ENCODE measurements around the gene CSH1.
"Not testable (repeated sequence)": the region's sequence is repeated elsewhere in the genome, so short reads cannot be mapped to it uniquely, and the experiment has no call there.

CSH1 gene

DNA sequence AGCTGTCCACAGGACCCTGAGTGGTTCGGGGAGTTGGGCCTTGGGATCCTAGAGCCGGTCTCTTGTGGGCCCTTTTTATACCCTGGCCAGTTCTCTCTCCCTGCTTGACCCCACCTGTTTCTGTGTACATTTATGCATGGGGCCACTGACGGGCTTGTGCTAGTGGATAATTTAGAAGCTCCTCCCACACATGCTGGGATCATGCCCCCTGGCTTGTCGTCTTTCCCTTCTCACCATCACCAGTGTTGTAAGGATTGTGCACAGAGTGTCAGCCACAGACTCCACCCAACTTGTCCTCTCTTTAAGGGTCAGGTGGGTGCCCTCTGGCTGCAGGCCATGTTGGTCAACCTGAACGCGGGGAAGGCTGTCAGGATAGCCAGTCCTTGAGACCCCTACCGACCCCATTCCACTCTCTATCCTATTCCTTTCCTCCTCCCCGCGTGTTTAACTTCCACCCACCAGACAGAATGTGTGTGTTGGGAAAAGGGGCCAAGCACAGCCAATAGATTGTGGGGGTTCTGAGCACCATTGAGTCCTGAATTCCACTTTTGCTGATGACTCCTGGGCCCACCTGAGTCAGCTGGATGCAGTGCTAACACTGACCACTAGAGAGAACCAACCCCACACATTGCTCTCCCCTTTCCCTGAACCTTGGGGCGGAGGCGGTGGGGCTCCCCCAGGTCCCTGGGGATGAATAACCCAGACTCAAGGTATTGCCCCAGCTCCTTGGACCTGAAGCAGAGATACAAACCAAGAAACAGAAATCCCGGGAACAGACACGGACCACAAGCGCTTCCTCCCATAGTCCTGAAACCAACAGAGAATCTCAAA lies at the start of gene CSH1:
CSH1 (minus strand) TSS at position 51 of the 831 bp plus-strand sequence. CDS start 63 bp downstream, outside the sequence.
- DNase-seq: not testable (repeated sequence)

DNA sequence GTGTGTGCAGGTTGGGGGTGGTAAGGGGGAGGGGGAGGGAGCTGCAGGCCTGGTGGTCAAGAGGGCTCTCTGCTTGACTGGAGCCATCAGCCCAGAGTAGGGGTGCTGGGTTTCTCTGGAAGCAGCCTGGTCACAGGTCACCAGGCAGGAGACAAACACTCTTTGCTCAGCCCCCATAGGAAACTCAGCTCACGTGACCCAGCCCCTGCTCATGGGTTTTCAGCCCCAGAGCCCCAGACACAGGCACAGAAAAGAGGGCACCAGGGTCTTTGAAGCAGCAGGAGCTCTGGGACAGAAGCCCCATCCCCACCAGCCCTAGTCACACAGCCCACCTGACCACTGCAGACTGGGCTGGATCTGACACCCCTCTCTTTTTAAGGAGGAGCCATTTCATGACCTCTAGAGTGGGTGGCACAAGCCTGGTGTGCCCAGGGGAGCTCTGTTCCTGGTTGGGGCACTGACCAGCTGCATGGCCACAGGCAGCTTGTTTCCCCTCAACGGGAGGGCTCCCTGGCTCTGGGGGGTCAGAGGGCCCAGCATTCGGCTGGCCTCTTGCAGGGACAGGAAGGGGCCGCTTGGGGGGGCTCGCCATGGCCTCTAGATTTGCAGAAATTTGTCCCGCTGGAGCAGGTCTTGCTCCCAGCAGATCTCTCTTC lies 49.5 kb upstream of the CSH1 start:
- no peak for DNase-seq

DNA sequence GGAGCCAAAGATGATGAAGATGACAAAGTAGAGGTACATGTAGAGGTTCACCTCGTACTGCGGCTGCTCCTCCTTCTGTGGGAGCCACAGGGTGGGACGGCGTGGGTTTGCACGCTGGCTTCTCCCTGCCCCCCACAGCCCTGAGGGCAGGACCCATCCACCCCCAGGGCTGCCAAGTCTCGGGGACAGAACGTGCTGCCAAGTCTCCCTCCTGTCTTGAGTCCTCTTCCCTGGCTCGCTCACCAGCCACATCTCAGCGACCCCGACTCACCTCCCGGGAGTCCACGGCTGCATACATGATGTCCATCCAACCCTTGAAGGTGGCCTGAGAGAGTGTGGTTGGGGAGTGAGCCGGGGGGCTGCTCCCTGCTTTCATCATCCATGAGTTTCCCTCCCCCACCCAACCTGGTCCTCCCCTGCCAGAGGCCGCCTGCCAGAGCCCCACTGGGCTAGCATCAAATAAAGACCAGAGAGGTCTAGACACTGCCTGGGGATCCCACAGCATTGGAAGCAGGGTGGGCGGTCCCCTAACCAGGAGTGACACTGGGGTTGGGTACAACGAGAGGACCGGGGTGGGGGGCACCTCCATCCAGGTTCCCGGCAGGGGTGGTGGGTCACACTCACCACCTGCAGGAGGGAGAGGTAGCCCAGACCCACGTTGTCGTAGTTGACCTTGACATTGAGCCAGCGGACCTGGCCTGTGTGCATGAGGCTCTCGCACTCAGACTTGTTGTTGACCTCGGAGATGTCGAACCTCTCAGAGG lies 48.5 kb upstream of the CSH1 start:
- no peak for DNase-seq

DNA sequence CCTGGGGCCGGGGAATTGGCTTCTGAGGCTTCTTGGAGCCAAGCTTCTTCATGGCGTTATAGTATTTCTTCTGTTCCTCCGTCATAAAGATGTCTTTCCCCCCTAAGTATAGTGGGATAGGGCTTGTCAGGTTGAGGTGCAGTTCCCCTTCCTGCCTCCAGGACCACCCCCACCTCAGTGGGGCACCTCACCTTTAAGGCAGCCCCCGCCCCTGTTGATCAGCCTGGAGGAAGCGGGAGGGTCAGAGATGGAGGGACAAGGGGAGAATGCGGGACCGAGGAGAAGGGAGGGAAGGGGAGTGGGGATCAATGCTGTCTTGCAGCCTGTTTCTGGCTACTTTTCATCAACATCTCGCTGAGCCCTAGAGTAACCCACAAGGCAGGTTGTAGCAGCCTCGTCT lies 47.4 kb upstream of the CSH1 start:
- no peak for DNase-seq

DNA sequence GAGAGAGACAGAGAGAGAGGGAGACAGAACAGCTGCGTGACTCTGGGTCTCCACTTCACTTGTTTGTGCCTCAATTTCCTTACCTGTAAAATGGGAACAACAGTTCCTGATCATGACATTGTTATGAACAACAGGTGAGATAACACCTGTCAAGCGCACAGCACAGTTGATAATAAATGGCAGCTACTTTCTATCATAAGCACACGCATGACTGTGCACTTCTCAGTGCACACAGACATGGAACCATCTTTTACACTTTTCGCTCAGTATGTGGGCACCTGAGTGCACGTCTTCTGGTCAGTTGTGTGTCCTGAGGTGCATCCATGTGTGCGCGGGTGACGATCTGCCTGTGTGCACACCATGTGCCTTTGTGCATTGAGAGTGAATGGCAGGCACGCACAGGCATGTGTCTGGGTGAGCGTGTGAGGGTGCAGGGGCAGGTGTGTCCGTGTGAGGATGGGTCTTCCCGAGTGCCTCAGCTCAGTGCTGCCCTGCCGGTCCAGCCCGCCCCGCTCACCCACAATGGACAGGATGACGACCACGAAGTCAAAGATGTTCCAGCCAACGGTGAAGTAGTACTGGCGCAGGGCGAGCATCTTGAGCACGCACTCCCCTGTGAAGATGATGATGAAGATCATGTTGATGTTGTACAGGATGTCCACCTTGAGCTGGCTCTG lies 46.1 kb upstream of the CSH1 start:
- DNase-seq: no peak

DNA sequence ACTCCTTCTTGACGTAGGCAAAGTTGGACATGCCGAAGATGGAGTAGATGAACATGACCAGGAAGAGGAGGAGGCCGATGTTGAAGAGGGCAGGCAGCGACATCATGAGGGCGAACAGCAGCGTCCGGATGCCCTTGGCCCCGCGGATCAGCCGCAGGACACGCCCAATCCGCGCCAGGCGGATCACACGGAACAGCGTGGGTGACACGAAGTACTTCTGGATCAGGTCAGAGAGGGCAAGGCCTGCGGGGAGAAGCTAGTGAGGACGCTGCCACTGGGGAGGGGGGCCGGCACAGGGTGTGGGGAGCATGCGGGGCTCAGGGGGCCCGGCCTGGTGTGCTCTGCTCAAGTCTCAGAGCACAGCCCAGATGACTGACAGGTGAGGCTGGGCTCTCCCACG lies 45.4 kb upstream of the CSH1 start:
- no peak for DNase-seq

DNA sequence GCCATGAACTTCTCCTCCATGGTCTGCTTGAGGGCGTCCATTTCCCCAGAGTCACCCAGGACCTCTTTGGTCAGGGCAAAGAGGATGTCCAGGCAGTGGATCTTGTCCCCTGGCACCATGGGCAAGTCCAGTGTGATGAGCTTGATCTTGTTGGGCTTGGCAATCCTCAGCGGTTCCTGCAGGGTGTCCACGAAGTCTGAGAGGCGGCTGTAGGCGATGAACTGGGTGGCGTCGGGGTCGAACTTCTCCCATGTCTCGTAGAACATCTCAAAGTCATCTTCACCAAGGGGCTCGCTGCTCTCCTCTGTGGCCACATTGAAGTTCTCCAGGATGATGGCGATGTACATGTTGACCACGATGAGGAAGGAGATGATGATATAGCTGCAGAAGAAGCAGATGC lies 44.8 kb upstream of the CSH1 start:
- no peak for DNase-seq

DNA sequence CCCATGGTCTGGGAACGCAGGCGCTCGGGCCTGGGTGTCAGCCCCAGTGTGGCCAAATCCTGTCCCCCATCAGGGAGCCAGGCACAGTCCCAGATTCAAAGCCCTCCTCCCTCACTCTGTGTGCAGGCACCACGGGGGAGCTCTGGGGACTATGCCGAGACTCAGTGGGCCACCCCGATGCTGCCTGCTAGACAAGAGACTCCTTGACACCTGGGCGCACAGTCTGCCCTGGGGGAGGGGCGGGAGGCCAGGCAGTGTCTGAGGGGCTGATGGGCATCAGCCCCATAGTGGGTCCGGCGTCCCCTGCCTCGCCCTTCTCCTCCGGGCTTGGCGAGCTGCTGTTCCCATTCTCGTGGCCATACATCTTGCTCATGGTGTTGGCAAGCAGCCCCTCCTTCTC lies 44.2 kb upstream of the CSH1 start:
- no peak for DNase-seq

DNA sequence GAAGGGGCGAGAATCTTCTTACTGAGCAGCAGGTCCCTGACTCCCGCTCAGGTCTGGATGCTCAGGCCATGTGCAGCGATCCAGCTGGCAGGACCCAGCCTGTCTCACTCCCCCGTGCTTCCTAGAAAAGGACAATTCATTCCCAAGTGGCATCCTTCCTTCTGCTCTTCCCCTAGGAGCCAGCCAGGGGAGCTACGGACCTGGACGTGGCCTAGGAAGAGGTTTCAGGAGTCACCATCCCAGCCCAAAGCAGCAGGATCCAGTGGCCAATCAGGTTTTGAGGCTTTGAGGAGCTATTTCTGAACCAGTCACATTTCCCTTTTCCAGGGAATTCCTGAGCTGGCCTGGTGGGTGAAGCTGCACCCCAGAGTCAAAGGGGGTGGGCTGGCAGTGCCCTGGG lies 43.5 kb upstream of the CSH1 start:
- no peak for DNase-seq

DNA sequence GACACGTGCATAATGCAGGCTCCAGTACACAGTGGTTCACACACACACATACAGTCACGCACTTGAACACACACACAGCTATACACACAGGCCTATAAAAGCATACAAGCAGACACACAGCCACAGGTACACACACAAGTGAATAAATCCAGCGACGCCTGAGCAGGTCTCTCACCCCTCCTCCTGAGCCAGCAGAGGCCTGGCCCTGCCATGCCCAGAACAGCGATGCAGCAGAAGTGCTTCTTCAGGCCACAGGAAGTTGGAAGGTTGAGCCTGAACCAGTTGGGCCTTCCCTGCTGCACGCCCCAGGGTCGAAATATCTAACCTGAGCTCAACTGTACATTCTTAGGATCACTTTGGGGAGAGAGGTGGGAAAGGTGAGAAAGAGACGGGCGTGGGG lies 43.0 kb upstream of the CSH1 start:
- DNase-seq: no peak

DNA sequence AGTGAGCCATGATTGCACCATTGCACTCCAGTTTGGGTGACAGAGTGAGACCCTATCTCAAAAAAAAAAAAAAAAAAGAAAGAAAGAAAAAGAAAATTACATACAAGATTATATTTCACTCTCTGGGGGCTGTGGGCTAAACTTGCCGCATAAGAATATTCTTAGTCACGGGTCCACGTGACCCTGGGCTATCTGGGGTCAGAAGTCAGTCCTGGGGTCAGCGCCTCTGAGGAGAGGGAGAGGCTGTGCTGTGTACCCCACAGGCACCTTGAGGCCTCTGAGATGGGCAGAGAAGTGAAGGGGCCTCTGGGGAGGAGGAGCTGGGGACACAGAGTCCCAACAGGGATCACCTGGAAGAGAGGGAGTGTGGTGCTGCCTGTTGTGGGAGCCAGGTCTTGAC lies 41.5 kb upstream of the CSH1 start:
- no peak for DNase-seq

DNA sequence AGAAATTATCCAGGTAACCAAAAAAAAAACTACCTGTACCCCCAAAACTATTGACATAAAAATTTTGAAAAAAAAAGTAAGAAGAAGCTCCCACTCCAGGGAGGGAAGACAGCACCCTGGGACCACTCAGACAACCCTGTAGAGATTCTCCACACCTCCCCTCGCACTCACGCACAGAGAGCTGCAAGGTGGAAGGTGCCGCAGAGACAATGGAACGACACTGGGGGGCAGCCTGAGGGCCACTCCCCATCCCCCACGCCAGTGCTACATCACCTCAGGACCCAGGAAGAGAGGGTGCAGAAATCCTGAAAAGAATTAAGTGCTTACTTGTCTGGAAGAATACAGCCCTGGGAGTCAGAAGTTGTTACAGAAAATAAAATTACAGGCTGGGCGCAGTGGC lies 40.9 kb upstream of the CSH1 start:
- no peak for DNase-seq

DNA sequence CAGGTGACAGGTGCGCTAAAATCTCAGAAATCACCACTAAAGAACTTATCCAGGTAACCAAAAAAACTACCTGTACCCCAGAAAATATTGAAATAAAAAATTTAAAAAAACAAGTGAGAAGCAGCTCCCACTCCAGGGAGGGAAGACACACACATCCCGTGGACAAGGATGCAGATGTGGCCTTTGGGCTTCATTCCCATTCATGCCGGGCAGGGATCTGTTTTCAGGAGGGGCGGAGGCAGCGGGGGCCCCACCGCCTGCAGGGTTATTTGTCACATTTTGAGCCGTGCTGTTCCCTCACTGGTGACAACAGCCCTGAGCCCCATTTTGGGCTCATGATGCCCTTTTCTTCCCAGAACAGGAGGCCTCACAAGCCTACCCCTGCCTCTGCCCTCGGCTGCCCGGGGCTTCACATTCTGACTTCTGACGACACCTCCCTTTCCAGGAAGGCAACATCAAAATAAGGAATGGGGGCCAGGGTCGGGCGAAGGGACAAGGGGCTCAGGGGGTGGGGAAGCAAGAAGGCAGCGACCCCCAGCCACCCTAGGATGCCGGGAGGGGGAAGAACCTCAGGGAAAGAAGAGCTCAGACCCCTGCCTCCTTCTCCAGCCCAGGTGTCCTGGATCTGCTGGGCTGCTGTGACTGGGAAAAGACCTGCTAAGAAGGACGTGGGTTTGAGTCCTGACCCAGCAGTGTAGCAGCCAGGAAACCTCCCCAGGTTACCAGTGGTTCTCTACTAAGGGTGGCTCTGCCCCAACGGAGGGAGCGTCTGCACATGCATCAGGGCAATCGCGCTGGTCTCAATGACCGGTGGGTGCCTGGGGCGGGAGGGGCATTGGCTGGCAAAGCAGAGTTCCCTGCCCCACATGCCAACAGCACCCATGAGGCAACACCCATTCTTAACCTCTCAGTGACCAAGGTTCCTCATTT lies 38.1 kb upstream of the CSH1 start:
- no peak for DNase-seq

DNA sequence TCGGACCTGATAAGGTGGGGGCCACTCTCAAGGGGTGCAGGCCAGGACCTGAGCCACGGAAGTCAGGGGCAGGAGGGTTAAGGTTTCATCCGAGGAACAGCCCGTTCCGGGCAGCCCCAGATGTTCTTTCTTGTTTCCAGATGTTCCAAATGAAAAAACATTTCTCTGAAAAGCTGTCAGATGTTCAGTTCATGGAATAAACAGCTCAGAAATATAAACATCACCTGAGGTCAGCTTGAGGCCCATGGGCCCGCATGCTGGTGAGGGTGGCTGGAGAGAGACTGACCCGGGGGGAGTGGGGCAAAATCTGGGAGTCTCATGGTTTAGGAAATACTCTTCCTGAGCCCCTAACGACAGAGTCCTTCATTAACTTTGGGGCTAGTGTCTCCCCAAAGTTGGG lies 37.2 kb upstream of the CSH1 start:
- DNase-seq: no peak

DNA sequence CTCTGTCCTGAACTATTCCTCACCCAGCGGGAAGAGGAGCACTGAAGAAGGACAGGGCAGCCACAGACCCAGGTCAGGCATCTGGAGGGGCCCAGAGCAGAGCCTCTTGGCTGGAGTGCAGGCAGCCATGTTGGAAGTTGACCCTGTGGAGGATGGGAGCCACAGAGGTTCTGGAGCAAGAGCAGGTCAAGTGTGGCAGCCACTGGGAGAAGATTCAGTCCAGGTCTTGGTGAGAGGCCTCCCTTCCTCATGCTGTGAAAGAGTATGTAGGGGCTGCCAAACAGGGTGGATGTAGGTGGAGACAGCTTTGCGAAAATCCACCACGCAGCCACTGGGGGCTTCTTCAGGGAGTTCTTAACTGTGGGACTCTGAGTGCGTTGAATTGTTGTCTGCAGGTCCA lies 36.3 kb upstream of the CSH1 start:
- no peak for DNase-seq

DNA sequence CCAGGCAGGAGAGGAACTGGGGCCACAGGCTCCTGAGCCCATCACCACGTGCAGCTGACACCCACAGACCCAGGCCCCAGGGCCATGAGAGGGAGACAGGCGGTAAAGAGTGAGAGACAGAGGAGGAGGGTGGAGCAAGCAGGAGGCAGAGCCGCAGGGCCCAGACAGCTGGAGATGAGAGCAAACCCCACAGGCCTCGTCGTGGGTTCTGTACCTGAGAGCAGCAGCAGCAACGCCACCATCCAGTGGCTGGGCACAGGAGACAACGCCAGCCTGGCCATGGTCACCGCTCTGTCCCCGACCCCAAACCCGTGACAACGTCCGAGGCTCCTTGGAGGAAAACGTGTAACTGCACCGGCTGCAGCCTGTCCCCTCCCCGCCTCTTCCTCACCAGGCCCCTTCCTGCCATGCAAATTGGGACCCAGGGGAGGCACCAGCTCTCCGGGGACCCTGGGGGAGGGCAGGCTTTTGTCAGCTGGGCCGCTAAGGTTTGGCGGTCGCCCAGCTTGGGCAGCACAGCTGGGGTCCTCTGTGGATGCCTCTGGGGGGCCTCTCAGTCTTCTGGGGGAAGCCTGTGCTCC lies 35.7 kb upstream of the CSH1 start, which contains the start of gene CD79B:
CD79B (minus strand) TSS at position 351 of the 581 bp plus-strand sequence; CDS start at position 281, 70 bp downstream.
- no peak for DNase-seq

DNA sequence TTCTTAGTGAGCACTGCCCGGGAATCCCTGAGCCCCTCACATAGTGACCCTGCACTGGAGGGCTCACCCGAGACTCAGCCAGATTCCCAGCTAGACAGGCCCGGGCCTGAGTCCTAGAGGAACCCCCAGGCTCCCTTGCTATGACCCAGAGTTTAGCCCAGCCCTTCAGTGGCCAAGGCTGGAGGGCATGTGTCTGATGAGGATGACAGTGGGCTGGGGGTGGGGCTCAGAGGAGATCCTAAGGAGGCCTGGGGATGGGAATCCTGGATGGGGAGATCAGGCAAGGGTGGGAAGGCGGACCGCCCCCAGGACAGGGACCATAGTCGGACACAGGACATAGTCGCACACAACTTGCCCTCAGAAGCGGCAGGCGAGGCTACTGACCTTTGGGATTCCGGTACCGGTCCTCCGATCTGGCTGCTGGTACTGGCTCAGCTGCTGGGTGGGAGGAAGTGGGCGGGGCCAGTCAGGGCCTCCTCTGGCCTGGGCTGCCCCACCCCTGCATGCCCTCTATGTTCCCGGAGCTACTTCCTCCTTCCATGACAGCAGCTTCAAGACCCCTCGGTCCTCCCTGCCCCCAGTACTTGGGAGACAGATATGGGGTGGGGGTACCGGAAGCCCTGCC lies 34.7 kb upstream of the CSH1 start:
- peak; percentile 26 for DNase-seq

DNA sequence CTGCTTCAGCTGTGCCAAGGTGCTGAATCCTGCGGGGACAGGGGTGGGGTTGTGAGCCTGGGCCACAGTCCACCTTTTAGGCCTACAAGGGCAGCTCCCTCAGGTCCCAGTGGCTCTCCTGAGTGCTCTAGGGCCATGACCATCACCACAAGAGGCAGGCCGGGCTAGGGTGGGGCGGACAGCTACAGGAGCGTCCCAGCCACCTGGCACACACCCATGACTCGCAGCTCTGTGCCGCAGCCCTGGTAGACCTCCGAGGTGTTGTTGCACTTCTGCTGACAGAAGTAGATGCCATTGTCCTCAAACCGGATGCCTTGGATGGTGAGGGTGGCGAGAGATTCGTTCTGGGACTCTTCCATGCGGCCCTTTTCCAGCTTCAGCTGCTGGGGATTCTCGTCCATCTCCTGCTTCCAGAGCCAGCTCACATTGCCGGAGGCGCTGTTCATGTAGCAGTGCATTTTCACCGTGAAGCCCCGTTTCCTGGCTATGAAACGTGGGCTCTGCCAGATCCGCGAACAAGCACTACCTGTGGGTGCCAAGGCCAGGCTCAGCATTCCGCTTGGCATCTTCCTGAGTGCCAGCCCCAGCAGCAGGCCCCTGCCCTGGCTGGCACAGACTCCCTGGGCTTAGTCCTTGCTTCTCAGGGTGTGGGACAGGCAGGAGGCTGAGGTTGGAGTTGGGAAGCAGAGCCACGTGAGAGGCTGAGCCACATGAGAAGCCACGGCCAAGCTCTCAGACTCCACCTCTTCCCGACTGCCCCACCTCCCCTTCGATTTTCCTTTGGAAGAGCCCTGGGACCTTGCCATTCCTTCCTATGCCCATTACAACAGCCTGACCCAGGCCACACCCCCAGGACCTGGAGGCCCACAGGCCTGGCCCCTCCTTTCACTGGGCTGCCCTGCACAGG lies 33.7 kb upstream of the CSH1 start:
- DNase-seq: no peak

DNA sequence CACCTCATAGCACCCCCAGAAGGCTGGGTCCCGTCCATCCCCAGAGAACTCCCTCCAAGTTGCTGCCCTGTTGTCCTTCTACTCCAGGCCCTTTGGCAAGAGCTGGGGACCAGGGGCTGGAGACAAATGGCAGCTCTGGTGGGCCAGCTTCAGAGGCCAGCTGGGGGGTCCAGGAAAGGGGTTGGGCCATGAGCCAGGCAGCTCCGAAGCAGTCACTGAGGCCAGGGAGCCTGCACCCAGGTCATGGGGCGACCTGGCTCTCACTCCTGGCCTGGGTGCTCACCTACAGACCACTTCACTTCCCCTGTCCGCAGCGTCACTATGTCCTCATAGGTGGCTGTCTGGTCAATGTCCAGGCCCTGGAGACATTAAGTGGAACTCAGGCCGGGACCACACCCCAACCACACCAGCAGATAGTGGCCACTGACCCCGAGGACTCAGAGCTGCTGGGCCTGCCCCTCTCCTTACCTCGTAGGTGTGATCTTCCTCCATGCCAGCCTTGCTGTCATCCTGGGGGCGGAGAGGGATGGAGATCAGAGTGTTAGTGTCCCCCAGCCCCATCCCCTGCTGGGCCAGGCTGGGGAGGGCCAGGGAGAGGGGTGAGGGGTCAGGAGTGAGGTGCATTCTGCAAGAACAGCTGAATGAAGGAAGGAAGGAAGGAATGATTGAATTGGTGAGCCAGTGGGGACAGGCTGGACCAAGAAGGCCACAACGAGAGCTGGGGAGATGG lies 32.8 kb upstream of the CSH1 start:
- DNase-seq: no peak
